ENCODE results near the gene AMOTL1. TPM values are rescaled to one million over a fixed set of nuclear protein-coding genes. Genes with fewer than 3 reads are reported as not detected.

The AMOTL1 gene
- total RNA-seq, 2 donors from 2014 or later: 3.3 to 14.2 TPM

GRCh38 chr11:94925422-94926270, 157.5 kb downstream of the AMOTL1 start:
- intact Hi-C loops (cut with DNase I, micrococcal nuclease): no loop called here
- ATAC-seq: no peak
- no peak for DNase-seq

- ATAC-seq (no peak), DNase-seq (no peak)
Observed at GRCh38 chr11:94926271-94926625, 158.1 kb downstream of the AMOTL1 start.

More at GRCh38 chr11:94926271-94926625, 158.1 kb downstream of the AMOTL1 start:
- intact Hi-C loops (cut with DNase I, micrococcal nuclease): no loop called here

Other genes with a start within 250 kb of the AMOTL1 start
- 10 to 100 TPM; 21.8 to 29.9 TPM for gene FUT4, start 224.4 kb upstream of the AMOTL1 start, total RNA-seq
- 1 to 10 TPM; 5.9 to 7.5 TPM for gene PIWIL4, start 201.0 kb upstream of the AMOTL1 start, total RNA-seq
- 10 to 100 TPM; 44.0 to 44.3 TPM for gene CWC15, start 205.2 kb downstream of the AMOTL1 start, total RNA-seq
- under 1 TPM; 0.25 to 0.55 TPM for gene KDM4D, start 205.4 kb downstream of the AMOTL1 start, total RNA-seq

Data from left colon (tissue), 2 donors.